ENCODE results near the gene GABRG3. TPM values are rescaled to one million over a fixed set of nuclear protein-coding genes. Genes with fewer than 3 reads are reported as not detected.

GABRG3 gene
- total RNA-seq, 1 experiment from 2014 or later = not detected

DNA sequence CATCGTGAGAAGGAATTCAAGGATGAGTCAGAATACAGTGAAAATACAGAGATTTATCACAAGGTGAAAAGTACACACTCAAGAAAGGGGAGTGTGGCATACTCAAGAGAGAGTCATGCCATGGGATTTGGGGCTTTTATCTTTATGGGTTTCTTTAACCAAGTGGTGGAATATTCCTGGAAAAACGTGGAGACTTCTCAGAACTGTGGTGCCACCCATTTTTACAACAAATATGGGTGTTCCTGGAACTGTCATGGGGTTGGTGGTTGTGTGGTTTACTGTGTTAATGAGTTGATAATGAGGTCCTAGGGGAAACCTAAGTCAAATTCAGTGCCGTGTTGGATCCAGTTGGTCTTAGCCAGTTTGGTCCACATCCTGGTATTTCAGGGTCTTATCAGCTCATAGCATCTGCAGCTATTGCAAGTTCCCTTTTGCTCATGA is 497.2 kb downstream of the GABRG3 start:
- intact Hi-C loops (cut with micrococcal nuclease) = no loop called here
- Histone ChIP-seq H3K27me3 (ENCODE audit: insufficient read depth, low read length) (no peaks in the 10 kb centered on the region), H2AFZ (ENCODE audit: low read depth, low read length, poor library complexity, severe bottlenecking) (no peak overlapping the region), H3K27ac (ENCODE audit: low read depth, low read length) (no peak overlapping the region), H3K36me3 (ENCODE audit: control insufficient read depth in 1 of 2, insufficient read depth in 2 of 2, low read length in 2 of 2) (no peaks in the 10 kb centered on the region), H3K9me3 (ENCODE audit: control insufficient read depth in 1 of 2, insufficient read depth in 1 of 2, low read depth in 1 of 2, low read length in 2 of 2) (peaks cover 13 to 29% of the 10 kb centered on the region in 2 experiments; a peak in 2 of 4 replicates), H3K9ac (ENCODE audit: low read length) (no peak overlapping the region), H3K4me1 (ENCODE audit: control insufficient read depth in 1 of 2, insufficient read depth in 2 of 2, low read length in 2 of 2) (no peaks in the 10 kb centered on the region), H4K20me1 (ENCODE audit: insufficient read depth) (no peaks in the 10 kb centered on the region), H3K4me2 (ENCODE audit: low read length) (no peak overlapping the region), H3K4me3 (replicated peaks in 1 of 2; ENCODE audit: low read depth in 1 of 2, low read length in 2 of 2) (no peak overlapping the region), H3K9me2 (ENCODE audit: insufficient read depth) (no peaks in the 10 kb centered on the region), H3K79me2 (ENCODE audit: insufficient read depth, low read length) (no peaks in the 10 kb centered on the region)
- DNase-seq (ENCODE audit: low read depth, low spot score) = no peak
- TF ChIP-seq CBX3 (IDR thresholded peaks at IDR 0.05; ENCODE audit: low read depth) (no peak), RAD21 (IDR thresholded peaks at IDR 0.05; ENCODE audit: low read depth) (no peak), TCF7L2 (IDR thresholded peaks at IDR 0.05; ENCODE audit: borderline replicate concordance, extremely low read depth, insufficient read depth, insufficient read length) (no peak)
- BruUV-seq (replicated peaks) = no TSS peak
- ChIA-PET RAD21 (ENCODE audit: low non-redundant PET in 1 of 2, low total read pairs in 2 of 2, uncharacterized antibody in 2 of 2, unreplicated experiment in 2 of 2) (no interaction called here), POLR2A (no interaction called here), CTCF (no interaction called here)
- no peak for ATAC-seq

- Histone ChIP-seq H3K4me1 (ENCODE audit: control insufficient read depth in 1 of 2, insufficient read depth in 2 of 2, low read length in 2 of 2) (no peaks in the 10 kb centered on the region), H3K79me2 (ENCODE audit: insufficient read depth, low read length) (no peaks in the 10 kb centered on the region), H3K36me3 (ENCODE audit: control insufficient read depth in 1 of 2, insufficient read depth in 2 of 2, low read length in 2 of 2) (no peaks in the 10 kb centered on the region), H3K9ac (ENCODE audit: low read length) (no peak overlapping the region), H3K4me2 (ENCODE audit: low read length) (no peak overlapping the region), H3K9me3 (ENCODE audit: control insufficient read depth in 1 of 2, insufficient read depth in 1 of 2, low read depth in 1 of 2, low read length in 2 of 2) (peaks cover 8 to 32% of the 10 kb centered on the region in 2 experiments; a peak in 2 of 4 replicates), H2AFZ (ENCODE audit: low read depth, low read length, poor library complexity, severe bottlenecking) (no peak overlapping the region), H3K4me3 (replicated peaks in 1 of 2; ENCODE audit: low read depth in 1 of 2, low read length in 2 of 2) (no peak overlapping the region), H3K27ac (ENCODE audit: low read depth, low read length) (no peak overlapping the region), H4K20me1 (ENCODE audit: insufficient read depth) (no peaks in the 10 kb centered on the region), H3K27me3 (ENCODE audit: insufficient read depth, low read length) (no peaks in the 10 kb centered on the region), H3K9me2 (ENCODE audit: insufficient read depth) (no peaks in the 10 kb centered on the region)
- ChIA-PET POLR2A (no interaction called here), CTCF (no interaction called here), RAD21 (ENCODE audit: low non-redundant PET in 1 of 2, low total read pairs in 2 of 2, uncharacterized antibody in 2 of 2, unreplicated experiment in 2 of 2) (no interaction called here)
- ATAC-seq (no peak), DNase-seq (ENCODE audit: low read depth, low spot score) (no peak)
- BruUV-seq (replicated peaks) = no TSS peak
- intact Hi-C loops (cut with micrococcal nuclease) = no loop called here
- no peak for TF ChIP-seq CEBPB (IDR thresholded peaks at IDR 0.05; ENCODE audit: low read depth)
Measured at GRCh38 chr15:27473845-27474244, 502.9 kb downstream of the GABRG3 start.

All from HCT116 (cell line).